IPS-15b (cell line): ENCODE data around the gene SNX5.
A peak's percentile ranks its signal among the peaks of the same experiment; 100 is the strongest.

Experiments used
- H3K27me3 ChIP-seq: one replicate; pipeline ENCODE4 v1.6.1; 2013; ENCODE audit warnings: low read length; ENCODE audit not compliant: control insufficient read depth, insufficient read depth
- H3K36me3 ChIP-seq: one replicate; pipeline ENCODE4 v1.6.1; 2013; ENCODE audit warnings: low read length; ENCODE audit not compliant: control insufficient read depth, insufficient read depth
- H3K4me1 ChIP-seq: one replicate; pipeline ENCODE4 v1.6.1; 2013; ENCODE audit warnings: mild to moderate bottlenecking, low read length; ENCODE audit not compliant: control insufficient read depth, insufficient read depth
- H3K4me3 ChIP-seq: one replicate; pipeline ENCODE4 v1.5.1; 2013; ENCODE audit warnings: low read depth, low read length
- H3K9ac ChIP-seq: one replicate; pipeline ENCODE4 v1.6.1; 2013; ENCODE audit warnings: low read depth, mild to moderate bottlenecking, low read length
- H3K9me3 ChIP-seq: one replicate; pipeline ENCODE4 v1.6.1; 2013; ENCODE audit warnings: mild to moderate bottlenecking, low read length; ENCODE audit not compliant: control insufficient read depth, insufficient read depth

The SNX5 gene

GRCh38 chr20:17935186-17935585, 33.4 kb downstream of the SNX5 start:
- Histone ChIP-seq H3K4me3 (no peak overlapping the region), H3K36me3 (no peaks in the 10 kb centered on the region), H3K9me3 (no peaks in the 10 kb centered on the region), H3K9ac (no peak overlapping the region), H3K27me3 (peaks cover 17% of the 10 kb centered on the region), H3K4me1 (peaks cover 25% of the 10 kb centered on the region)

- Histone ChIP-seq H3K4me1 (peaks cover 20% of the 10 kb centered on the region), H3K9me3 (no peaks in the 10 kb centered on the region), H3K4me3 (peak overlapping the region; percentile 5), H3K36me3 (no peaks in the 10 kb centered on the region), H3K9ac (no peak overlapping the region), H3K27me3 (peaks cover 17% of the 10 kb centered on the region)
Observed at GRCh38 chr20:17934141-17934862, 34.3 kb downstream of the SNX5 start.

- peaks cover 18% of the 10 kb centered on the region for H3K4me1 ChIP-seq
- no peak overlapping the region for H3K9ac ChIP-seq
- no peaks in the 10 kb centered on the region for H3K9me3 ChIP-seq
- peak overlapping the region; percentile 5 for H3K4me3 ChIP-seq
- peaks cover 17% of the 10 kb centered on the region for H3K27me3 ChIP-seq
- H3K36me3 ChIP-seq: no peaks in the 10 kb centered on the region
Observed at GRCh38 chr20:17933711-17934110, 34.9 kb downstream of the SNX5 start.

- no peaks in the 10 kb centered on the region for H3K36me3 ChIP-seq
- H3K4me1 ChIP-seq: peaks cover 17% of the 10 kb centered on the region
- H3K9ac ChIP-seq: no peak overlapping the region
- no peaks in the 10 kb centered on the region for H3K9me3 ChIP-seq
- no peak overlapping the region for H3K4me3 ChIP-seq
- peaks cover 17% of the 10 kb centered on the region for H3K27me3 ChIP-seq
Observed at GRCh38 chr20:17933121-17933520, 35.5 kb downstream of the SNX5 start.

- Histone ChIP-seq H3K9me3 (no peaks in the 10 kb centered on the region), H3K4me3 (no peak overlapping the region), H3K27me3 (peaks cover 17% of the 10 kb centered on the region), H3K9ac (no peak overlapping the region), H3K36me3 (no peaks in the 10 kb centered on the region), H3K4me1 (peaks cover 17% of the 10 kb centered on the region)
Observed at GRCh38 chr20:17932396-17932795, 36.2 kb downstream of the SNX5 start.

GRCh38 chr20:17931513-17931912, 37.1 kb downstream of the SNX5 start:
- no peaks in the 10 kb centered on the region for H3K36me3 ChIP-seq
- peaks cover 17% of the 10 kb centered on the region for H3K27me3 ChIP-seq
- H3K9me3 ChIP-seq: no peaks in the 10 kb centered on the region
- H3K4me1 ChIP-seq: peaks cover 17% of the 10 kb centered on the region
- H3K4me3 ChIP-seq: no peak overlapping the region
- H3K9ac ChIP-seq: no peak overlapping the region

- no peaks in the 10 kb centered on the region for H3K9me3 ChIP-seq
- H3K4me3 ChIP-seq: no peak overlapping the region
- H3K4me1 ChIP-seq: peaks cover 5% of the 10 kb centered on the region
- H3K9ac ChIP-seq: no peak overlapping the region
- H3K27me3 ChIP-seq: peaks cover 14% of the 10 kb centered on the region
- H3K36me3 ChIP-seq: no peaks in the 10 kb centered on the region
Observed at GRCh38 chr20:17928633-17929311, 39.8 kb downstream of the SNX5 start.

- Histone ChIP-seq H3K4me3 (no peak overlapping the region), H3K27me3 (peaks cover 12% of the 10 kb centered on the region), H3K9me3 (no peaks in the 10 kb centered on the region), H3K4me1 (no peaks in the 10 kb centered on the region), H3K9ac (no peak overlapping the region), H3K36me3 (no peaks in the 10 kb centered on the region)
Observed at GRCh38 chr20:17928211-17928611, 40.4 kb downstream of the SNX5 start.

- Histone ChIP-seq H3K4me1 (no peaks in the 10 kb centered on the region), H3K9ac (no peak overlapping the region), H3K4me3 (no peak overlapping the region), H3K9me3 (no peaks in the 10 kb centered on the region), H3K27me3 (no peaks in the 10 kb centered on the region), H3K36me3 (no peaks in the 10 kb centered on the region)
Observed at GRCh38 chr20:17925940-17926300, 42.7 kb downstream of the SNX5 start.

- H3K4me3 ChIP-seq: no peak overlapping the region
- H3K9ac ChIP-seq: no peak overlapping the region
- H3K9me3 ChIP-seq: no peaks in the 10 kb centered on the region
- no peaks in the 10 kb centered on the region for H3K27me3 ChIP-seq
- no peaks in the 10 kb centered on the region for H3K4me1 ChIP-seq
- H3K36me3 ChIP-seq: no peaks in the 10 kb centered on the region
Observed at GRCh38 chr20:17925141-17925939, 43.3 kb downstream of the SNX5 start.

GRCh38 chr20:17921774-17922173, 46.8 kb downstream of the SNX5 start:
- Histone ChIP-seq H3K4me1 (no peaks in the 10 kb centered on the region), H3K9me3 (no peaks in the 10 kb centered on the region), H3K36me3 (no peaks in the 10 kb centered on the region), H3K4me3 (no peak overlapping the region), H3K27me3 (no peaks in the 10 kb centered on the region), H3K9ac (no peak overlapping the region)
